Activated CD4-positive, alpha-beta T cell treated with anti-CD3 and anti-CD28 coated beads, Interleukin-2, amount 50 U/mL, for 24 hours (primary cell): ENCODE results near the gene C5AR1.
"Not testable (repeated sequence)": the region's sequence is repeated elsewhere in the genome, so short reads cannot be mapped to it uniquely, and the experiment has no call there.

Experiments used
- DNase-seq, 2 donors: peaks; one replicate each; pipeline ENCODE4 v3.0.0-alpha.2; 2020; ENCODE audit warnings: low read depth in 1 of 2, low spot score in 1 of 2

Gene C5AR1

DNA sequence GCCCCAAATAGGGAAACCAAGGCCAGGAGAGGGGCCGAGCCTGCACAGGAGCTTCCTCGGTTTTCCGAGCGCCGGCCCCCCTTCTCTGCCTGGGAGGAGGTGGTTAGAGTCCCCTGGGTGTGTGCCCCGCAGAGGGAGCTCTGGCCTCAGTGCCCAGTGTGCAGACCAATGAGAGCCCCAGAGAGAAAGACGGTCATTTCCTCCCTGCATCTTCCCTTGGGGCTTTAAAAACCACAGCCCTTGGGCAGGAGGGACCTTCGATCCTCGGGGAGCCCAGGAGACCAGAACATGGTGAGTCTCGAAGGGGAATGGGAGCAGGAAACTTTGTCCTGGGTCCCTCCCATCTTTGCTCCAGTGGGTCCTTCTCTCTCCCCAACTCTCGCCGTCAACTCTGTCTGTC is at the start of gene C5AR1:
Gene C5AR1, plus strand, starts transcription at position 254 of the 400 bp plus-strand sequence. Its CDS starts 35 bp downstream, at position 289.
- no peak for DNase-seq

DNA sequence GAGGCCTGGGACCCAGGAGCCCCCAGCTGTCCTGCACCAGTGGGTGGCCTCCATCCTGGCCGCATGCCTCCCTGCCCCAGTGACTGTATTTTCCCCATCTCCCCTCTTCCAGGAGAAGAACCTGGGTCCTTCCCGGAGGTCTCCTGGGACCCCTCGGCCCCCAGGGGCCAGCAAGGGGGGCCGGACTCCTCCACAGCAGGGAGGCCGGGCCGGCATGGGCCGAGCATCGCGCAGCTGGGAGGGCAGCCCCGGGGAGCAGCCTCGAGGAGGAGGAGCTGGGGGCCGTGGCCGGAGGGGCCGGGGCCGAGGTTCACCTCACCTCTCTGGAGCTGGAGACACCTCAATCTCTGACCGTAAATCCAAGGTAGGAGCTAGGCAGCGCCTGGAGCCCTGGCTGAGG is 49.2 kb upstream of the C5AR1 start:
- DNase-seq = no peak

DNA sequence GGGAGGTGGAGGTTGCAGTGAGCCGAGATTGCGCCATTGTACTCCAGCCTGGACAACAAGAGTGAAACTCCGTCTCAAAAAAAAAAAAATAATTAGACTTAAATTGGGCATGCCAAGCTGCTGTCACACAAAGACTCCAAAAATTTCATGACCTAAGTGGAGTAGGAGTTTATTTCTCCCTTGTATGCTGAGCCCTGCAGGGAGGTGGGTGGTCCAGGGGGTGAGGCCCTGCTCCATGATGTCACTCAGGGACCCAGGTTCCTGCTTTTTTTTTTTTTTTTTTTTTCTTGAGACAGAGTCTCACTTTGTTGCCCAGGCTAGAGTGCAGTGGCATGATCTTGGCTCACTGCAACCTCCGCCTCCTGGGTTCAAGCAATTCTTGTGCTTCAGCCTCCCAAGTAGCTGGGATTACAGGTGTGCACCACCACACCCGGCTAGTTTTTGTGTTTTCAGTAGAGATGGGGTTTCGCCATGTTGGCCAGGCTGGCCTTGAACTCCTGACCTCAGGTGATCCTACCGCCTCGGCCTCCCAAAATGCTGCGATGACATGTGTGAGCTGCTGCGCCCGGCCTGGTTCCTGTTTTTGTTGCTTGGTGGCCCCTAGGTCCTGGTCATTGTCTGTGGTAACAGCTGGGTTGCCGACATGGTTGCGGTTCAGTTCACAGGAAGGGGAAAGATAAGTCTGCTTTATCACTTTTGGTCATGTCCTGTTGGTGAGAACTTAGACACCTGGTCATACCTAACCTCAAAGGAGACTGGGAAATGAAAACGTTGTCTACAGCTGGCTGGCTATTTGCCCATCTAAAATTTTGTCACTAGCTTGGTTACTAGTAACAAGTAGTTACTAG is 47.5 kb upstream of the C5AR1 start:
- DNase-seq = not testable (repeated sequence)

DNA sequence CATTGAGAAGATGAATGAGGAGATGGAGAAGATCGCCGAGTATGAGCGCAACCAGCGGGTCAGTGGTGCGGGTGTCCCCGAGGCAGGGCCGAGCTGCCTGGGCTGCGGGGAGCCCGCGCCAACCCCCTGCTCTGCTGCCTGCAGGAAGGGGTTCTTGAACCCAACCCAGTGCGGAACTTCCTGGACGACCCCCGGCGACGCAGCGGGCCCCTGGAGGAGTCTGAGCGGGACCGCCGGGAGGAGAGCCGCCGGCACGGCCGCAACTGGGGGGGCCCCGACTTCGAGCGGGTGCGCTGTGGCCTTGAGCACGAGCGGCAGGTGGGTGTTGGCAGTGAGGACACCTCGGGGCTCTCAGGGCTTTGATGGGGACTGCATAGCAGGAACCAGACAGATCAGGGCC is 45.0 kb upstream of the C5AR1 start:
- DNase-seq = no peak

GRCh38 chr19:47266401-47266941 is 43.2 kb upstream of the C5AR1 start:
- DNase-seq = no peak

DNA sequence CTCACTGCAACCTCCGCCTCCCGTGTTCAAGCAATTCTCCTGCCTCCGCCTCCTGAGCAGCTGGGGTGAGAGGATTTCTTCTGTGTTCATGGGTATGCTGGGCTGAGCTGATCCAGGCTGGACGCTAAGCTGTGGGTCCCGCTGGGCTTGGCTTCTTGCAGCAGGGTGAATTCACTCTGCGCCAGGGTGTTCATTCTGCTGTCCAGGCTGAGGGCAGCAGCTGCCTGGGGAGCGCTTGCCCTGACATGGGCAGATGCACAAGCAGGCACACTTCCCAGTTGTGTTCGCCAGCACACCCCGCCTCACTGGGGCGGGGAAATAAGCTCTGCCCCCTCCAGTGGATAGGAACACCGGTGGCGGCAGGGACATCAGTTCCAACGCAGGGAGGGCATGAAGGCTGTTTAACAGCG is 42.3 kb upstream of the C5AR1 start:
- no peak for DNase-seq

DNA sequence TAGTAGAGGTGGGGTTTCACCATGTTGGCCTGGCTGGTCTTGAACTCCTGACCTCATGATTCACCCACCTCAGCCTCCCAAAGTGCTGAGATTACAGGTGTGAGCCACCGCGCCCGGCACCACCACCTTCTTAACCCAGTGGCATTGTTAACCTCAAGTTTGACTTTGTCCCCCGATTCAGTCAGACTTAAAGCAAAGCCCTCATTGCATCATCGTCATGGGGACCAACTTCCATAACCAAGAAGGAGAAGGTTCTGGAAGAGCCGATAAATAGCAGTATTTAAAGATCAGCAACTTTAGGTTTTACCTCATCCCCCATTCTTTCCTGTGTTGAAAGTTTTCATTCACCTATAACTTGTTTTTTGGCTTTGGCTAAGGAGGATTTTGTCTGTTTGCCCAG is 41.6 kb upstream of the C5AR1 start:
- DNase-seq = no peak

DNA sequence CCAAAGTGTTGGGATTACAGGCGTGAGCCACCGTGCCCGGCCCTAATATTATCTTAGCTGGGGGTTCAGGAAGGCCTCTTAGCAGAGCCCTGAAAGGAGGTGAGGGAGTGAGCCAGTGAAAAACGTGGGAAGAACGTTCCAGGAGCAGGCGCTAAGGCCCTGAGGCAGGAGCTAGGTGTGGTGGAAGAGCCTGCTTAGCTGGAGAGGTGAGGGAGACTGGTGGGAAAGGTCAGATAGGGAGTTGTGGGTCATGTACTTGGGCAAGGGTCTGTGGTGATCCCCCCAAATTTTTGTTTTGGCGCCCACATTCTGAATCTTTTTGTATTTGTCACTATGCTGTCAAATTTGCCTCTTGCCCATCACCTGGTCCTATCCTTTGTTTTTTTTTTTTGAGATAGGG is 40.1 kb upstream of the C5AR1 start:
- no peak for DNase-seq

GRCh38 chr19:47270408-47270807 is 39.3 kb upstream of the C5AR1 start:
- DNase-seq = no peak

- DNase-seq = no peak
Measured at GRCh38 chr19:47271949-47272348, 37.7 kb upstream of the C5AR1 start.

GRCh38 chr19:47272448-47273312 is 37.0 kb upstream of the C5AR1 start:
- DNase-seq = peak in 1 of 2 donors; percentile 39

GRCh38 chr19:47273313-47274070 is 36.2 kb upstream of the C5AR1 start:
- peak; percentile 76 to 84 for DNase-seq

- peak; percentile 99 to 100 for DNase-seq
Measured at GRCh38 chr19:47274071-47274890, 35.4 kb upstream of the C5AR1 start, which contains the start of gene INAFM1. INAFM1 (plus strand) TSS chr19:47274885; CDS start chr19:47274920, 35 bp downstream.

GRCh38 chr19:47274891-47275761 is 34.5 kb upstream of the C5AR1 start:
- no peak for DNase-seq

DNA sequence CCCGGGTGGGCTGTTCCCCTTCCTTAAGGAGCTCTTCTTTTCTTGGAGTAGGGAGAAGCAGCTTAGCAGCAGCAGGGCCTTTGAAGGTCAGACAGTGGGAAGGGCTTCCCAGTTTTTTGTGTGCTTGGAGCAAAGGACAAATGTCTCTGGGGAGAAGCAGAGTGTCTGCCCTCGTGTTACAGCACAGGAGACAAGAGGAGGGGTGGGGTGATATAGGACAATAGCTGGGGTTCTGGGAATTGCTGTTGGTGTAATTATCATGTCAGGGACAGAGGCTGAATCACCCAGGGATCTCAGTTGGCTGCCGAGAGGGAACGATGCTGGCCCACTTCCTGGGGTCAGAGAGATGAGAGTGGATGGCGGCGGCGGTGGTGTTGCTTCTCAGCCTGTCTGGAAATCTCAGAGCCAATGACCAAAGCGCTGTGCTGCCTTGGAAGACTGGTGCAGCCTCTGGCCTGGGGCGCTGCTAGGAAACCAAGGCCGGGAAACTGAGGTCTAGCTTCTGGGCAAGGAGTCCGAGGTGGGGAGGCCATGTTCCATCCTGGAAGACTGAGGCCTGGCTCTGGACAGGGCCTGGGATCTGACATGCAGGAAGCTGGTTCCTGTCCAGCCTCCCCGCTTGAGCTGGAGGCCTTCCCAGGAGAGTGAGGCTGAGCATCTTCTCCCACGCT is 33.7 kb upstream of the C5AR1 start:
- no peak for DNase-seq

- not testable (repeated sequence) for DNase-seq
Measured at GRCh38 chr19:47276513-47276912, 33.1 kb upstream of the C5AR1 start.

- DNase-seq = peak; percentile 7 to 36
Measured at GRCh38 chr19:47280183-47280797, 29.4 kb upstream of the C5AR1 start.

- DNase-seq = no peak
Measured at GRCh38 chr19:47283405-47284059, 26.1 kb upstream of the C5AR1 start.
